Mesothelial cell of epicardium (in vitro differentiated cells): ENCODE results near the gene HCN2. TPM values are rescaled to one million over a fixed set of nuclear protein-coding genes. Genes with fewer than 3 reads are reported as not detected.

Experiments used
- DNase-seq, 2 experiments: peaks; one replicate each; pipeline ENCODE4 v3.0.0; 2021; ENCODE audit warnings: low spot score in 2 of 2; ENCODE audit not compliant: unreplicated experiment in 2 of 2
- H3K27ac Mint-ChIP-seq: 2 replicates; pipeline ENCODE4 v1.8.0; 2021; ENCODE audit warnings: mixed read lengths
- H3K27me3 Mint-ChIP-seq: 2 replicates; pipeline ENCODE4 v1.8.0; 2021; ENCODE audit warnings: low read depth, mixed read lengths
- H3K36me3 Mint-ChIP-seq: 2 replicates; pipeline ENCODE4 v1.8.0; 2021; ENCODE audit warnings: mixed read lengths
- H3K4me1 Mint-ChIP-seq: 2 replicates; pipeline ENCODE4 v1.8.0; 2021; ENCODE audit warnings: mixed read lengths
- H3K4me3 Mint-ChIP-seq: 2 replicates; pipeline ENCODE4 v1.8.0; 2021; ENCODE audit warnings: mild to moderate bottlenecking, moderate library complexity, mixed read lengths
- H3K9me3 Mint-ChIP-seq: 2 replicates; pipeline ENCODE4 v1.8.0; 2021; ENCODE audit warnings: mixed read lengths
- CTCF ChIP-seq: fragments of 200-600 bp; sonication (generic); IDR thresholded peaks from one replicate; pipeline ENCODE4 v1.5.0; 2021; ENCODE audit warnings: antibody characterized with exemption; ENCODE audit not compliant: unreplicated experiment
- total RNA-seq: library from RNA; stranded (reverse); gene quantifications from 3 replicates; pipeline ENCODE4 v1.2.1, GENCODE V29; 2021

The HCN2 gene
- total RNA-seq, 1 donor from 2014 or later = 1.5 TPM

- Mint-ChIP-seq H3K36me3 (peaks cover 3% of the 10 kb centered on the region), H3K27me3 (peaks cover 25% of the 10 kb centered on the region), H3K27ac (no peak overlapping the region), H3K4me3 (no peak overlapping the region), H3K9me3 (no peaks in the 10 kb centered on the region), H3K4me1 (peaks cover 4% of the 10 kb centered on the region)
- no peak for TF ChIP-seq CTCF
- DNase-seq = no peak
These were observed 50.5 kb downstream of the HCN2 start for GRCh38 chr19:640161-640558.

GRCh38 chr19:640606-641189, 51.0 kb downstream of the HCN2 start:
- H3K4me3 Mint-ChIP-seq = no peak overlapping the region
- peaks cover 4% of the 10 kb centered on the region for H3K4me1 Mint-ChIP-seq
- no peak for DNase-seq
- peaks cover 3% of the 10 kb centered on the region for H3K36me3 Mint-ChIP-seq
- no peak for TF ChIP-seq CTCF
- H3K27ac Mint-ChIP-seq = no peak overlapping the region
- no peaks in the 10 kb centered on the region for H3K9me3 Mint-ChIP-seq
- H3K27me3 Mint-ChIP-seq = peaks cover 25% of the 10 kb centered on the region

GRCh38 chr19:641702-642101, 52.0 kb downstream of the HCN2 start:
- DNase-seq = no peak
- Mint-ChIP-seq H3K4me3 (no peak overlapping the region), H3K9me3 (no peaks in the 10 kb centered on the region), H3K27ac (no peak overlapping the region), H3K36me3 (peaks cover 7% of the 10 kb centered on the region), H3K27me3 (peaks cover 25% of the 10 kb centered on the region), H3K4me1 (peaks cover 4% of the 10 kb centered on the region)
- TF ChIP-seq CTCF = no peak

- H3K9me3 Mint-ChIP-seq = no peaks in the 10 kb centered on the region
These were observed 53.4 kb downstream of the HCN2 start for GRCh38 chr19:642767-643727.

GRCh38 chr19:643736-644135, 54.1 kb downstream of the HCN2 start:
- H3K4me3 Mint-ChIP-seq = no peak overlapping the region
- peaks cover 9% of the 10 kb centered on the region for H3K36me3 Mint-ChIP-seq
- TF ChIP-seq CTCF = no peak
- peaks cover 4% of the 10 kb centered on the region for H3K4me1 Mint-ChIP-seq
- peaks cover 8% of the 10 kb centered on the region for H3K27me3 Mint-ChIP-seq
- no peaks in the 10 kb centered on the region for H3K9me3 Mint-ChIP-seq
- no peak for DNase-seq
- no peak overlapping the region for H3K27ac Mint-ChIP-seq

More at GRCh38 chr19:642767-643727, 53.4 kb downstream of the HCN2 start:
- no peak overlapping the region for H3K27ac Mint-ChIP-seq
- TF ChIP-seq CTCF = no peak
- H3K36me3 Mint-ChIP-seq = peaks cover 9% of the 10 kb centered on the region
- H3K27me3 Mint-ChIP-seq = peaks cover 15% of the 10 kb centered on the region
- no peak overlapping the region for H3K4me3 Mint-ChIP-seq
- peaks cover 4% of the 10 kb centered on the region for H3K4me1 Mint-ChIP-seq
- DNase-seq = no peak
